ENCODE data around the gene TREML2.

TREML2 gene

DNA sequence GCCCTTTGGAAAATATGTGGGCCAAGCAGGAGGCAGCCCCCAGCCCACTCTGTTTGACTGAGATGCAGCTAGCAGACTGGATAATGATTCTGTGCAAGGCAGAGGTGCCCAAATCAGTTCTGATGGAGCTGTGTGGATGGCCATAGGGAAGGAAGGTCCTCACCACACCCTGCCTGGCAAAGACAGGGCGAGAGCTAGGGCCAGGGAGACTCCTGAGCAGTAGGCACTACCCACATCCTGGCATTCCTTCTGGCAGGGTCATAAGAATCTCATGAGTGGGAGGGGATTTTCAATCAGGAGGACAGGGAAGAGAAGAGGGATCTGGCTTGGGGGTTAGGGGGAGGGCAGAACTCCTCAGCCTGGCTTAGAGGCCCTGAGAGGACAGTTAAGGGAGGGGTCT, 19.4 kb downstream of the TREML2 start:
- TF ChIP-seq Cebpa-rat (IDR thresholded peaks at IDR 0.05): no peak
- Histone ChIP-seq H4K20me1 (no peaks in the 10 kb centered on the region), H3K9me3 (no peaks in the 10 kb centered on the region), H3K9ac (no peak overlapping the region), H3K4me2 (no peak overlapping the region), H3K4me1 (peaks cover 19% of the 10 kb centered on the region), H3K4me3 (no peak overlapping the region), H3K36me3 (no peaks in the 10 kb centered on the region), H3K27ac (no peak overlapping the region), H3K27me3 (no peaks in the 10 kb centered on the region)

GRCh38 chr6:41179163-41179562, 21.8 kb downstream of the TREML2 start:
- no peak for TF ChIP-seq Cebpa-rat (IDR thresholded peaks at IDR 0.05)
- Histone ChIP-seq H3K27me3 (no peaks in the 10 kb centered on the region), H3K4me2 (no peak overlapping the region), H3K4me3 (no peak overlapping the region), H3K36me3 (no peaks in the 10 kb centered on the region), H4K20me1 (no peaks in the 10 kb centered on the region), H3K9me3 (no peaks in the 10 kb centered on the region), H3K4me1 (peaks cover 19% of the 10 kb centered on the region), H3K27ac (no peak overlapping the region), H3K9ac (no peak overlapping the region)

DNA sequence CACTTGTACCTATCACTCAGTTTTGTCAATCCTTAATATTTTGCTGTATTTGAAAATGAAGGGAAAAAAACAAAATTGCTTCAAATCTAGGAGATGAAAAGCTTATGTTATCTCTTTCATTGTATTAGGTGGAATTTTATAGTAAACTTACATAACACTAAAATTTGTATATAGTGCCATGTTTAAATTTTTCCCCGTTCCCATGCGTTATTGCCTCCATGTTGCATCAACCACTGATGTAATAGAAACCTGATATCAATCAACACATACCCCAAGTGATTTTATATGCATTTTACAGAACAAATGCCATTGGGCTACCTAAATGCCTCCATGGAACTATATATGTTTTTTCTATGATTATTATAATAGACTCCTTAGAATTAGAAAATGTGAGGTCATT, 23.3 kb downstream of the TREML2 start:
- Histone ChIP-seq H4K20me1 (no peaks in the 10 kb centered on the region), H3K27me3 (no peaks in the 10 kb centered on the region), H3K4me3 (no peak overlapping the region), H3K9ac (no peak overlapping the region), H3K4me2 (no peak overlapping the region), H3K4me1 (peaks cover 13% of the 10 kb centered on the region), H3K9me3 (no peaks in the 10 kb centered on the region), H3K36me3 (no peaks in the 10 kb centered on the region), H3K27ac (no peak overlapping the region)
- TF ChIP-seq Cebpa-rat (IDR thresholded peaks at IDR 0.05): no peak

GRCh38 chr6:41177287-41177686, 23.7 kb downstream of the TREML2 start:
- no peaks in the 10 kb centered on the region for H3K36me3 ChIP-seq
- H3K9ac ChIP-seq: no peak overlapping the region
- H3K27ac ChIP-seq: no peak overlapping the region
- TF ChIP-seq Cebpa-rat (IDR thresholded peaks at IDR 0.05): no peak
- H3K4me2 ChIP-seq: no peak overlapping the region
- no peaks in the 10 kb centered on the region for H4K20me1 ChIP-seq
- peaks cover 9% of the 10 kb centered on the region; the same call in 1 of the 2 replicates for H3K4me1 ChIP-seq
- H3K27me3 ChIP-seq: no peaks in the 10 kb centered on the region
- H3K4me3 ChIP-seq: no peak overlapping the region
- H3K9me3 ChIP-seq: no peaks in the 10 kb centered on the region

DNA sequence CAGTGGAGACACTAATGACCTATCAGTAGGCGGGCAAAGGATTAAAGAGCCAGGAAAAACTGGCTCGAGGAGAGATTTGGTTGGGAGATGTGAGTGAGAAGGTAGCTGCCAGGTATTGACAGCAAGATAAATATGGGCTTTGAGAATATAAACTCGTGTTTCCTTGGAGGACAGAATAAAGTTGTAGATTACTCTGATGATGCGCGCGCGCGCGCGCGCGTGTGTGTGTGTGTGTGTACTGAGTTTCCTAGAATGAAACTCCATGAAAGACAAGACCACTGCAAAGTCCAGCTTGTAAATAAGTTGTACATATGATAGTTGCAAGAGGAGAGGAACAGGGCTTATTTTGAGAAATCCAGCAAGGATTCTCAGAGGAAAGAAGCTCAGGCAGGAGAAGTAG, 24.8 kb downstream of the TREML2 start:
- Histone ChIP-seq H3K27ac (no peak overlapping the region), H3K4me1 (0 out of 2 replicates have a peak, but pooled peaks cover 8% of the 10 kb centered on the region), H3K4me3 (no peak overlapping the region), H3K9ac (no peak overlapping the region), H3K4me2 (no peak overlapping the region), H3K27me3 (no peaks in the 10 kb centered on the region), H3K9me3 (no peaks in the 10 kb centered on the region), H4K20me1 (no peaks in the 10 kb centered on the region), H3K36me3 (no peaks in the 10 kb centered on the region)
- TF ChIP-seq Cebpa-rat (IDR thresholded peaks at IDR 0.05): no peak

DNA sequence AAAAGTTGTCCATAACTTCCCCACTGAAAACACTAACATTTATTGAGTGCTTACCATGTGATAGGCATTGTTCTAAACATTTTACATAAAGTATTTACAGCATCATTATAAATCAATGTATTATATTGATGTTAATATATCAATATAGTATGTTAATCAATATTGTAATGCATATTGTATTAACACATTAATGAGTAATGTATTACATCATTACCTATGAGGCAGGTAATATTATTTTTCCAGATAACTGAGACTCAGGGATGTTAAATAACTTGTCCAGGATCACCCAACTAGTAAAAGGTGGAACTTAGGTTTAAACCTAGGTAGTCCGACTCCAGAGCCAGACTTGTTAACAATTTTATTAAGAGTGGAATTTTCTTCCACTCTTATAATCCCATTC, 25.9 kb downstream of the TREML2 start:
- H3K9ac ChIP-seq: no peak overlapping the region
- H3K36me3 ChIP-seq: no peaks in the 10 kb centered on the region
- no peak overlapping the region for H3K4me3 ChIP-seq

GRCh38 chr6:41174610-41175009, 26.3 kb downstream of the TREML2 start:
- no peak for TF ChIP-seq Cebpa-rat (IDR thresholded peaks at IDR 0.05)
- Histone ChIP-seq H3K27ac (no peak overlapping the region), H3K4me1 (no peaks in the 10 kb centered on the region), H3K27me3 (no peaks in the 10 kb centered on the region), H4K20me1 (no peaks in the 10 kb centered on the region), H3K9ac (no peak overlapping the region), H3K4me2 (no peak overlapping the region), H3K36me3 (no peaks in the 10 kb centered on the region), H3K9me3 (no peaks in the 10 kb centered on the region), H3K4me3 (no peak overlapping the region)

More for the DNA sequence above, 25.9 kb downstream of the TREML2 start:
- 0 out of 2 replicates have a peak, but pooled peaks cover under 1% of the 10 kb centered on the region for H3K4me1 ChIP-seq
- H3K9me3 ChIP-seq: no peaks in the 10 kb centered on the region
- no peak overlapping the region for H3K27ac ChIP-seq
- H3K27me3 ChIP-seq: no peaks in the 10 kb centered on the region
- no peak overlapping the region for H3K4me2 ChIP-seq
- TF ChIP-seq Cebpa-rat (IDR thresholded peaks at IDR 0.05): no peak
- no peaks in the 10 kb centered on the region for H4K20me1 ChIP-seq

DNA sequence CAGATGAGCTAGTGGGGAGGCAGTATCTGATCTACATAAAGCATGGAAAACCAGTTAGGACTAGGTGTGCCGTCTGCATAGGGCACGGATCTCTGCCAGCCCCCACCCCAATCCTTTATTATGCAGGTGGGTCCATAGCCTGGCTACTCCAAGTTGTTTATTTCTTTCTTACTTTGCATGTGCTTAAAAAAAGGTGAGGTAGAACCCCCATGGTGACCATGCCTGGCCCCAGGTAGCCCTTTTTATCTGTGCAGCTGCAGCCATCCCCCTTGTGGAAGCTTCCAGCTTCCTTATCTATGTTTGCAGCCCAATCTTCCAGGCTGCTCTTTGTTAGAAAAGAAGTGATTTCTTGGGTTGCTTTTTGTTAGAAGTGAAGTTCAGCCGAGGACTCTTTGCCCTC, 29.0 kb downstream of the TREML2 start:
- TF ChIP-seq Cebpa-rat (IDR thresholded peaks at IDR 0.05): no peak
- Histone ChIP-seq H3K4me1 (no peaks in the 10 kb centered on the region), H3K36me3 (no peaks in the 10 kb centered on the region), H3K4me3 (no peak overlapping the region), H3K9ac (no peak overlapping the region), H3K27ac (no peak overlapping the region), H3K9me3 (no peaks in the 10 kb centered on the region), H3K4me2 (no peak overlapping the region), H3K27me3 (no peaks in the 10 kb centered on the region), H4K20me1 (no peaks in the 10 kb centered on the region)

DNA sequence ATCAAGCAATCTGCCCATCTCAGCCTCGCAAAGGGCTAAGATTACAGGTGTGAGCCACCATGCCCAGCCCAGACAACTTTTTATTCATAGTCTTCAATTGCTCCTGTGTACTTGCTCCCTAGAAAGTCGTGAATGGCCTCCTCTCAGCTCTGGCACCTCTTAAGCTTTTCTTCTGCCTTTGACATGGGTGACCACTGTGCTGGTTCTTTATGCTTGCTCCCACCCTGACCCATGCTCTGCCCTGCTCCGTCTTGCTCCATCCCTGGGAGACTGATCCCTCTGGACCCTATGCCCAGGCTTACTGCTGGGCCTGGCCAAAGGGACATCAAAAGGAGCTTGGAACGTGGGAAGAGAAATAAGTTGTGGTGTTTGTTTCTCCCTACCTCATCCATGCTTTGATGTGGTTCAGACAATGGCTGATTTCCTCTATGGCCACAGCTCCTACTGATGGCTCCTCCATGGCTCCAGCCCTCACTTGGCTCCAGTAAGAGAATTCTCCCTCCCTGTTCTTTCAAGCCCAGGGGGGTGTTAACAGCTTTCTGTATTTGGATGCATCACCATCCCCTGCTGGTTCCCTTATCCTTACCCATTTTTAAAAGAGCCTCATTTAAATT, 30.3 kb downstream of the TREML2 start:
- Histone ChIP-seq H4K20me1 (no peaks in the 10 kb centered on the region), H3K4me1 (no peaks in the 10 kb centered on the region), H3K9me3 (no peaks in the 10 kb centered on the region), H3K36me3 (no peaks in the 10 kb centered on the region), H3K9ac (no peak overlapping the region), H3K4me3 (no peak overlapping the region), H3K27ac (no peak overlapping the region), H3K4me2 (no peak overlapping the region), H3K27me3 (no peaks in the 10 kb centered on the region)
- TF ChIP-seq Cebpa-rat (IDR thresholded peaks at IDR 0.05): no peak

DNA sequence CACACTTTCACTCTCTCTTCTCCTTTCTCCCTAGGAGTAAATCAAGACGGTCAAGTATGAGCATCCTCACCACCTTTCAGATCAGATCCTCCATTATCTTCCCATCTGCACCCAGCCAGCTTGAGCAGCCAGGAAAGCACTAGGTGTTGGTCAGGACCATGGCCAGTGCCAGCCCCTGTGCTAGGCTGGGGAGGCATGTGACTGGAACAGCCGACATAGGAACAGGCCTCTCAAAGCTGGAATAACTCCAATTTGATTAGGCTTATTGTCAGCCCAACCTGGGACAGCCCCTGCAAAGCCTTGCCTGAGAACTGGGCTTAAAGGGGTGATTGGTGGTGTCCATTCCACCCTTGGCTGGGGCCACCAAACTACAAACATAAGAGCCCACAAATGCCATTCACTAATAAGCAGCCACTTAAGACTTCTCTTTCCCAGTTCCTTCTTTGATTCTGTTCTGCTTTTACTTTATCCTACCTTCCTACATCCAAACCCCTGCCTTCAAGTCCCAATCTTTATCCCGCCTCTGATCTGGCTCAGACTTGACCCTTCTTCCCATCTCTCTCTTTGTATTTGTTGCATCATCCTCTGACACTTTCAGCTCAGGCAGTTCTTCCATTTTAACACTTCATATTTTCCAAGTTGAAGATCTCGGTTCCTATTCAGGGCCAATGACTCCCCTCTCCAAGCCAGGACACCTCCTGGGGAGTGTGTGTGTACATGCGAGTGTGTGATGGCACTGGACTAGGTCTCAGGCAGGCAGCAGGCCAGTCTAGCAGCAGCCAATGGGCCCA, 33.6 kb downstream of the TREML2 start:
- Histone ChIP-seq H3K4me3 (no peak overlapping the region), H3K36me3 (no peaks in the 10 kb centered on the region), H3K27ac (no peak overlapping the region), H4K20me1 (no peaks in the 10 kb centered on the region), H3K4me2 (no peak overlapping the region), H3K27me3 (no peaks in the 10 kb centered on the region), H3K4me1 (no peaks in the 10 kb centered on the region), H3K9ac (no peak overlapping the region), H3K9me3 (no peaks in the 10 kb centered on the region)
- no peak for TF ChIP-seq Cebpa-rat (IDR thresholded peaks at IDR 0.05)
